Tibial nerve (tissue), 4 donors: ENCODE measurements around the gene RASSF4.

Experiments
- EP300 ChIP-seq, 2 donors: sonication (generic); formaldehyde crosslinking; IDR thresholded peaks; one replicate each; pipeline ENCODE4 v1.6.1; 2017; ENCODE audit warnings: antibody characterized with exemption in 2 of 2, mild to moderate bottlenecking in 1 of 2
- POLR2A ChIP-seq, 2 donors: fragments of 450-650 bp; IDR thresholded peaks; one replicate each; pipeline ENCODE4 v1.6.1; 2017; ENCODE audit warnings: antibody characterized with exemption in 2 of 2, mild to moderate bottlenecking in 2 of 2, moderate library complexity in 2 of 2
- TF ChIP-seq, protein P1 (sequence below), 5 experiments: fragments of 200-600 bp in 3 of 5; fragments of 450-650 bp in 2 of 5; sonication (generic) in 3 of 5; IDR thresholded peaks; one replicate each; pipeline ENCODE4 v1.5.1; 2016 to 2019; ENCODE audit warnings: antibody characterized with exemption in 5 of 5, mild to moderate bottlenecking in 3 of 5, moderate library complexity in 2 of 5

GRCh38 chr10:44966816-44967509 lies 7.4 kb downstream of the RASSF4 start:
- TF ChIP-seq, protein P1, sequence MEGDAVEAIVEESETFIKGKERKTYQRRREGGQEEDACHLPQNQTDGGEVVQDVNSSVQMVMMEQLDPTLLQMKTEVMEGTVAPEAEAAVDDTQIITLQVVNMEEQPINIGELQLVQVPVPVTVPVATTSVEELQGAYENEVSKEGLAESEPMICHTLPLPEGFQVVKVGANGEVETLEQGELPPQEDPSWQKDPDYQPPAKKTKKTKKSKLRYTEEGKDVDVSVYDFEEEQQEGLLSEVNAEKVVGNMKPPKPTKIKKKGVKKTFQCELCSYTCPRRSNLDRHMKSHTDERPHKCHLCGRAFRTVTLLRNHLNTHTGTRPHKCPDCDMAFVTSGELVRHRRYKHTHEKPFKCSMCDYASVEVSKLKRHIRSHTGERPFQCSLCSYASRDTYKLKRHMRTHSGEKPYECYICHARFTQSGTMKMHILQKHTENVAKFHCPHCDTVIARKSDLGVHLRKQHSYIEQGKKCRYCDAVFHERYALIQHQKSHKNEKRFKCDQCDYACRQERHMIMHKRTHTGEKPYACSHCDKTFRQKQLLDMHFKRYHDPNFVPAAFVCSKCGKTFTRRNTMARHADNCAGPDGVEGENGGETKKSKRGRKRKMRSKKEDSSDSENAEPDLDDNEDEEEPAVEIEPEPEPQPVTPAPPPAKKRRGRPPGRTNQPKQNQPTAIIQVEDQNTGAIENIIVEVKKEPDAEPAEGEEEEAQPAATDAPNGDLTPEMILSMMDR (IDR thresholded peaks at IDR 0.05), result peak in 1 of 5 experiments; percentile 7
- TF ChIP-seq EP300 (IDR thresholded peaks at IDR 0.05) (no peak), POLR2A (IDR thresholded peaks at IDR 0.05) (no peak)
